Activated CD8-positive, alpha-beta T cell treated with anti-CD3 and anti-CD28 coated beads for 36 hours (primary cell): ENCODE results near the gene CCDC171. TPM values are rescaled to one million over a fixed set of nuclear protein-coding genes. Genes with fewer than 3 reads are reported as not detected.

Source experiments
- ATAC-seq: fragments of 200-7000 bp; cut with Tn5 transposase; one replicate; pipeline ENCODE4 v1.10.0; 2021; ENCODE audit warnings: mild to moderate bottlenecking, moderate library complexity
- CTCF ChIA-PET: fragments of 350-600 bp; sonication (Branson Sonifier 250); formaldehyde crosslinking; loops from one replicate; lab custom pipeline; 2021; ENCODE audit warnings: antibody characterized with exemption; lab: Charles Lee
- POLR2A ChIA-PET: fragments of 350-600 bp; sonication (Branson Sonifier 250); formaldehyde crosslinking; loops from one replicate; lab custom pipeline; 2021; ENCODE audit warnings: antibody characterized with exemption; lab: Charles Lee
- DNase-seq: peaks from one replicate; pipeline ENCODE4 v3.0.0-alpha.2; 2020
- H3K27ac Mint-ChIP-seq: one replicate; pipeline ENCODE4 v1.8.0; 2021; ENCODE audit warnings: mild to moderate bottlenecking, mixed read lengths
- H3K27me3 Mint-ChIP-seq: one replicate; pipeline ENCODE4 v1.8.0; 2021; ENCODE audit warnings: mixed read lengths
- H3K36me3 Mint-ChIP-seq: one replicate; pipeline ENCODE4 v1.8.0; 2021; ENCODE audit warnings: low read depth, mixed read lengths
- H3K4me1 Mint-ChIP-seq: one replicate; pipeline ENCODE4 v1.8.0; 2021; ENCODE audit warnings: low read depth, mixed read lengths
- H3K4me3 Mint-ChIP-seq: one replicate; pipeline ENCODE4 v1.8.0; 2021; ENCODE audit warnings: mild to moderate bottlenecking, moderate library complexity, mixed read lengths
- H3K9me3 Mint-ChIP-seq: one replicate; pipeline ENCODE4 v1.8.0; 2021; ENCODE audit warnings: mixed read lengths
- CTCF ChIP-seq: fragments of 200-600 bp; IDR thresholded peaks from one replicate; pipeline ENCODE4 v1.8.0; 2022; ENCODE audit warnings: antibody characterized with exemption, mild to moderate bottlenecking
- intact Hi-C: fragments of 100-400 bp; cut with micrococcal nuclease; formaldehyde crosslinking; loops from one replicate; pipeline ENCODE4 v1.10.0; 2022
- total RNA-seq, 2 experiments: library from RNA; stranded (reverse); gene quantifications; one replicate each; pipeline ENCODE4 v1.2.3, GENCODE V29; 2021

CCDC171 gene
- total RNA-seq, 2 experiments from 2014 or later, result 2.1 to 2.3 TPM

- Mint-ChIP-seq H3K9me3 (peaks cover 4% of the 10 kb centered on the region), H3K27ac (no peak overlapping the region), H3K27me3 (no peaks in the 10 kb centered on the region), H3K4me1 (peaks cover 2% of the 10 kb centered on the region), H3K4me3 (no peak overlapping the region), H3K36me3 (no peaks in the 10 kb centered on the region)
- ChIA-PET CTCF (no interaction called here), POLR2A (no interaction called here)
- DNase-seq (no peak), ATAC-seq (no peak)
- TF ChIP-seq CTCF, result no peak
- intact Hi-C loops, result no loop called here
Observed at GRCh38 chr9:15944341-15944740, 391.5 kb downstream of the CCDC171 start.

GRCh38 chr9:15959663-15960062 is 406.8 kb downstream of the CCDC171 start:
- no peak for TF ChIP-seq CTCF
- H3K4me1 Mint-ChIP-seq, result no peaks in the 10 kb centered on the region
- CTCF ChIA-PET, result no interaction called here
- DNase-seq (no peak), ATAC-seq (no peak)
- POLR2A ChIA-PET, result no interaction called here
- H3K36me3 Mint-ChIP-seq, result peaks cover 2% of the 10 kb centered on the region
- no peak overlapping the region for H3K4me3 Mint-ChIP-seq
- no peaks in the 10 kb centered on the region for H3K27me3 Mint-ChIP-seq
- peaks cover 2% of the 10 kb centered on the region for H3K9me3 Mint-ChIP-seq
- intact Hi-C loops, result no loop called here
- no peak overlapping the region for H3K27ac Mint-ChIP-seq

GRCh38 chr9:15961217-15961616 is 408.4 kb downstream of the CCDC171 start:
- no peaks in the 10 kb centered on the region for H3K27me3 Mint-ChIP-seq
- DNase-seq, result no peak
- intact Hi-C loops, result no loop called here
- TF ChIP-seq CTCF, result no peak
- ATAC-seq, result no peak
- H3K36me3 Mint-ChIP-seq, result no peaks in the 10 kb centered on the region
- H3K27ac Mint-ChIP-seq, result no peak overlapping the region
- ChIA-PET CTCF (interaction anchor here (0.9 kb wide), 1 partner anchor 33 kb away, joined by 3 read pairs; no protein-coding TSS in a partner anchor), POLR2A (no interaction called here)
- H3K4me3 Mint-ChIP-seq, result no peak overlapping the region
- H3K9me3 Mint-ChIP-seq, result no peaks in the 10 kb centered on the region
- no peaks in the 10 kb centered on the region for H3K4me1 Mint-ChIP-seq

GRCh38 chr9:15965246-15965745 is 412.5 kb downstream of the CCDC171 start:
- no peak for ATAC-seq
- Mint-ChIP-seq H3K9me3 (no peaks in the 10 kb centered on the region), H3K4me1 (no peaks in the 10 kb centered on the region), H3K4me3 (no peak overlapping the region), H3K36me3 (no peaks in the 10 kb centered on the region), H3K27me3 (no peaks in the 10 kb centered on the region), H3K27ac (no peak overlapping the region)
- CTCF ChIA-PET, result no interaction called here
- POLR2A ChIA-PET, result no interaction called here
- intact Hi-C loops, result no loop called here
- no peak for DNase-seq
- no peak for TF ChIP-seq CTCF

- Mint-ChIP-seq H3K4me1 (no peaks in the 10 kb centered on the region), H3K4me3 (no peak overlapping the region), H3K27me3 (no peaks in the 10 kb centered on the region), H3K9me3 (no peaks in the 10 kb centered on the region), H3K36me3 (no peaks in the 10 kb centered on the region), H3K27ac (no peak overlapping the region)
- ChIA-PET CTCF (no interaction called here), POLR2A (no interaction called here)
- ATAC-seq, result no peak
- intact Hi-C loops, result no loop called here
- TF ChIP-seq CTCF, result no peak
- no peak for DNase-seq
Observed at GRCh38 chr9:15966471-15966870, 413.6 kb downstream of the CCDC171 start.
